Right atrium auricular region (tissue), 2 donors: ENCODE results near the gene MAP1LC3B. TPM values are rescaled to one million over a fixed set of nuclear protein-coding genes. Genes with fewer than 3 reads are reported as not detected.

ENCODE experiments used
- DNase-seq: peaks from one replicate; pipeline ENCODE4 v3.0.0-alpha.2; 2019; ENCODE audit warnings: low spot score
- H3K27ac ChIP-seq, 2 donors: fragments of 200-600 bp; sonication (generic); 1 replicate in 1 of 2; 2 replicates in 1 of 2; pipeline ENCODE4 v1.5.1; 2016 to 2019
- H3K27me3 ChIP-seq, 2 donors: fragments of 200-600 bp; sonication (generic); one replicate each; pipeline versions ENCODE4 v1.5.1 to v1.6.0; 2017 to 2019
- H3K36me3 ChIP-seq: fragments of 200-600 bp; sonication (generic); one replicate; pipeline ENCODE4 v1.5.1; 2016
- H3K4me1 ChIP-seq, 2 donors: fragments of 200-600 bp; sonication (generic); one replicate each; pipeline versions ENCODE4 v1.5.1 to v1.6.0; 2017 to 2019
- H3K4me3 ChIP-seq, 2 donors: fragments of 200-600 bp; sonication (generic); 1 replicate in 1 of 2; 2 replicates in 1 of 2; pipeline ENCODE4 v1.5.1; 2017 to 2019; ENCODE audit warnings: mild to moderate bottlenecking in 1 of 2, moderate library complexity in 1 of 2
- H3K9me3 ChIP-seq, 2 donors: fragments of 200-600 bp; sonication (generic); one replicate each; pipeline ENCODE4 v1.5.1; 2019
- total RNA-seq, 2 donors: library from RNA; depleted of rRNA; stranded (reverse); fragments of >200 nt; gene quantifications; one replicate each; pipeline ENCODE4 v1.1.0, GENCODE V29; 2016
- TF ChIP-seq, protein P1 (sequence below), 2 donors: fragments of 200-600 bp; sonication (generic); IDR thresholded peaks; one replicate each; pipeline ENCODE4 v1.5.1; 2019; ENCODE audit warnings: antibody characterized with exemption in 2 of 2

Gene MAP1LC3B
- total RNA-seq, 2 donors from 2014 or later: 57.5 to 83.0 TPM

DNA sequence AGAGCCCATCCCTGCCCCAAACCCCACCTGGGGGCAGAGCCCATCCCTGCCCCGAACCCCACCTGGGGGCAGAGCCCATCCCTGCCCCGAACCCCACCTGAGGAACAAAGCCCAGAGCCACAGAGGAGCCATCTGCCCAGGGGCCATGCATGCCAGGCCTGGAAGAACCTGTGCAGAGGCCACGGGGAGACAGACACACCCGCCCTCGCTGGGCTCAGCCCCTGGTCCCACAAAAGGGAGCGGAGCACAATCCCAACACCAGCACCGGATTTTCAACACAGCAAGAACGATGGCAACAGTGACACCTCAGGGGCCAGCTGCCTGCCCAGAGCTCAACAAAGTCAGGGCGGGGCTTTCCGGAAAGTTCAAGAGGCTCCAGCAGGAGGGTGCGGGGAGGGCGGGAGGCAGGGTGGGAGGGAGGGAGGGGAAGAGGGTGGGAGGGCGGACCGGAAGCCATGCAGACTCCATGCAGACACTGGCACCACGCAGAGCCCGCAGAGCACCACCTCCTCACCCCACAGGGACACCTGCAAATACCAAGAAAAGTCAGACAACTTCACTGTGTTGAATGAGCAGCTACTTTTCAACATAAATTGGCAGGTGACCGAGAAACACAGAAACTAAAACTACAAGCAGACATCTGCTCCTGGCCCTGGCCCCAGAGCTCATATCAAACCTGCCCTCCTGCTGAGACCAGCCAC lies 47.1 kb upstream of the MAP1LC3B start:
- H3K4me3 ChIP-seq: no peak overlapping the region
- H3K36me3 ChIP-seq: peaks cover 58% of the 10 kb centered on the region
- no peaks in the 10 kb centered on the region for H3K27me3 ChIP-seq
- TF ChIP-seq, protein P1, sequence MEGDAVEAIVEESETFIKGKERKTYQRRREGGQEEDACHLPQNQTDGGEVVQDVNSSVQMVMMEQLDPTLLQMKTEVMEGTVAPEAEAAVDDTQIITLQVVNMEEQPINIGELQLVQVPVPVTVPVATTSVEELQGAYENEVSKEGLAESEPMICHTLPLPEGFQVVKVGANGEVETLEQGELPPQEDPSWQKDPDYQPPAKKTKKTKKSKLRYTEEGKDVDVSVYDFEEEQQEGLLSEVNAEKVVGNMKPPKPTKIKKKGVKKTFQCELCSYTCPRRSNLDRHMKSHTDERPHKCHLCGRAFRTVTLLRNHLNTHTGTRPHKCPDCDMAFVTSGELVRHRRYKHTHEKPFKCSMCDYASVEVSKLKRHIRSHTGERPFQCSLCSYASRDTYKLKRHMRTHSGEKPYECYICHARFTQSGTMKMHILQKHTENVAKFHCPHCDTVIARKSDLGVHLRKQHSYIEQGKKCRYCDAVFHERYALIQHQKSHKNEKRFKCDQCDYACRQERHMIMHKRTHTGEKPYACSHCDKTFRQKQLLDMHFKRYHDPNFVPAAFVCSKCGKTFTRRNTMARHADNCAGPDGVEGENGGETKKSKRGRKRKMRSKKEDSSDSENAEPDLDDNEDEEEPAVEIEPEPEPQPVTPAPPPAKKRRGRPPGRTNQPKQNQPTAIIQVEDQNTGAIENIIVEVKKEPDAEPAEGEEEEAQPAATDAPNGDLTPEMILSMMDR (IDR thresholded peaks at IDR 0.05): no peak
- peak; percentile 63 for DNase-seq
- peak overlapping the region; percentile 71 to 78 for H3K27ac ChIP-seq
- H3K9me3 ChIP-seq: no peaks in the 10 kb centered on the region
- H3K4me1 ChIP-seq: peaks cover 0 to 23% of the 10 kb centered on the region in 2 donors

DNA sequence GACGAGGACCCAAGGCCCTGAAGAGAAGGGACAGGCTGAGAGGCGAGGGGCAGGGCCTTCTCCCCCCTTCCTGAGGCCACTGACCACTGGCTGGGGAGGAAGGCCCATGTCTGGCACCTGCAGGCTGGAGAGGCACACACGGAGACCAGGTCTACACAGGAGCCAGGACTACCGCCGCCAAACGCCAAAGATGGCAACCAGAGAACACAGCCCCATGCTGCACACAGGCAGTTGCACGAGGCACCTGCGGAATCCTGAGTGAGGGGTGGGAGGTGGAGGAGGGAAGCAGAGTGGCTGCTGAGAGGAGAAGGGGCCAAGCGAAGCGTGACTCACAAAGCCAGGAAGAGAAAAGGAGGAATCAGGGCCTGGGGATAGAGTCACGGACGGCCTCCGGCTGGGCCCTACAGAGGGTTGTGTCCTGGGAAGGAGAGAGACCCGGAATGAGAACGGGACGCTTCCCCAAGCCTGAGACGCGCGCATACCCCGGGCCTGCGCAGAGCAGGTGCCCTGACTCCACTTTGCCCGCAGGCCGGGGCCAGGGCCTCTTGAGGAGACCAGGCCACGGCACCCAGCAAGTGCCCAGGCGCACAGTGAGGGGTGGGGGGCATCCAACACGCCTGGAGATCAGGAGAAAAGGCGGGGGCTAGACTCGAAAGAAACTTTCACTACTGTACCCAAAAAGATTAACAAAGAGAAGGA lies 46.3 kb upstream of the MAP1LC3B start:
- H3K4me1 ChIP-seq: peaks cover 0 to 31% of the 10 kb centered on the region in 2 donors
- peaks cover 52% of the 10 kb centered on the region for H3K36me3 ChIP-seq
- no peaks in the 10 kb centered on the region for H3K9me3 ChIP-seq
- no peaks in the 10 kb centered on the region for H3K27me3 ChIP-seq
- no peak for DNase-seq
- H3K4me3 ChIP-seq: no peak overlapping the region
- H3K27ac ChIP-seq: peak overlapping the region; percentile 68 to 78
- TF ChIP-seq, protein P1 (IDR thresholded peaks at IDR 0.05): no peak

DNA sequence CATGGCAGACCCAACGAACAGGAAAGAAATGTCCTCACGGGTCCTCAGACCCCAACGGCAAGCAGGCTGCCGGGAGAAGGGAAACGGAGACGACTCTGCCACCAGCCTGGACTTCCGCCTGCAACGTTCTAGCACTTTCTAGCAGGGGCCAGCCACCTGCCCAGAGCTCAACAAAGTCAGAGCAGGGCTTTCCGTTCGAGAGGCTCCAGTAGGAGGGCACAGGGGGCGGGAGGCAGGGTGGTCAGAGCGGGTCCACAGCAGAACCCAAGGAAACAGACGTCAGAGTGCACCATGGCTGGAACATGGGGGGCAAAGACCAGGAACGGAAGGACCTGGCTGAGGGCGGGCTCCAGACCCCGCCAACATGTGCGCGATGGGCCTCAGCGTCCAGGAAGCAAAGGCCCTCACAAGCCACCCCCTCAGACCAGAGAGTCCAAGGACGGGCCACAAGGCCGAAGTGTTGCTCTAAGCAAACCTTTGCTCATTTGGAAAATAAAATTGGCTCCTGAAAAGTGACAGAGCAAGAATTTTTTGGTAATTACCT lies 45.5 kb upstream of the MAP1LC3B start:
- DNase-seq: no peak
- peak overlapping the region in 1 of 2 donors; percentile 68 for H3K27ac ChIP-seq

DNA sequence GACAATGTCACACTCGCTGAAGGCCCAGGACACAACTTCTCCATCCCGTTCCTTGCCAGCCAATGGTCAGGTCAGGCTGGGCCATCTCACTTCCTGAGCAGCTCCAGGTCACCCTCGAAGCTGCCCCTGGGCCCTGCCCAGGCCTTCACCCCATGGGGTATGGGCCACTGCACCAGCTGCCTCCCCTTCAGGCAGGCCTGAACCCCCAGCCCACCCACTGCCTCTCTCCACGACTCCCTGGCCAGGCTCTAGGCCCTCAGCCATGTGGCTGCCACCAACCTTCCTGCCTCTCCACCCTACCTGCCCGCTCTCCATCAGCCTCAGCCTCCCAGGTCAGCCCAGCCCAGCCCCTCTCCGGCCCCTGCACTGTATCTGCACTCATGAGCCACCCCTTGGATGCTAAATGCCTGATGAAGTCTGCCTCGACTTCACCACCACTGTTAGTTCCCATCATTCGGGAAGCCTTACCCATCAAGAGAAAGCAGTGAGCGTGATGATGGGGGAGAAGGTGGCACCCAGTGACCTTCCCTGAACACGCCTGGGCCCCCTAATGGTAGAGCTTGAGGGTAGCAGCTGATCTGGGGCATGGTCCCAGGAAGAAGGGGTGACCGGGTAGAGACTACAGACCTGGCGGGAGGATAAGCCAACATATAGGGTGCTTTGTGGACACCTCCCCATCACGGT lies 44.1 kb upstream of the MAP1LC3B start:
- TF ChIP-seq, protein P1 (IDR thresholded peaks at IDR 0.05): no peak
- peaks cover 31% of the 10 kb centered on the region for H3K36me3 ChIP-seq
- H3K9me3 ChIP-seq: no peaks in the 10 kb centered on the region
- no peaks in the 10 kb centered on the region for H3K27me3 ChIP-seq
- no peak overlapping the region for H3K27ac ChIP-seq
- H3K4me3 ChIP-seq: no peak overlapping the region
- no peak for DNase-seq
- H3K4me1 ChIP-seq: peaks cover 0 to 41% of the 10 kb centered on the region in 2 donors

More for the DNA sequence above, 45.5 kb upstream of the MAP1LC3B start:
- no peaks in the 10 kb centered on the region for H3K9me3 ChIP-seq
- H3K27me3 ChIP-seq: no peaks in the 10 kb centered on the region
- H3K4me3 ChIP-seq: no peak overlapping the region
- TF ChIP-seq, protein P1 (IDR thresholded peaks at IDR 0.05): no peak
- peaks cover 0 to 37% of the 10 kb centered on the region in 2 donors for H3K4me1 ChIP-seq
- peaks cover 45% of the 10 kb centered on the region for H3K36me3 ChIP-seq

DNA sequence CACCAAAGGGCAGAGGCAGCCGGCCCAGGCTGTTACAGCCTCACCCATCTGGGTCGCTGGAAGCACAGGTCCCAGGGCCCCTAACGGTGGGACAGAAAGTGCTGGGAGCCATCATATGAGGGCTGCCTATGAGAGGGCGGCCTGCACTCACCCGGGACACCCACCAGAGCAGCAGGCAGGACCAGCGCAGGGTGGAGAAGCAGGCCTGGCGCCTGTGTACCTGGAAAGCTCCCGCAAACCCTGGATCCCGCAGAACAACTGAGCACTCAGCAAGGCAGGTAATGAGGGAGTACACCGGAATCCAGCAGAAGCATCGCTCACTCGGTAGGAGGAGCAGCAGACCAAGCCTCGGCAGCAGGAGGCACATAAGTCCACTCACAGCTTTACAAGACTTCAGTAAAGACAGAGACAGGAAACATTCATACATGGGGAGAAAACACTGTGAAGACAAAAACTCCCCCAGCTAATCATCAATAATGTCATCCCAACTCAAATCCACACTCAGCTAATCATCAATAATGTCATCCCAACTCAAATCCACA lies 43.4 kb upstream of the MAP1LC3B start:
- Histone ChIP-seq H3K4me3 (no peak overlapping the region), H3K9me3 (no peaks in the 10 kb centered on the region), H3K4me1 (peaks cover 0 to 40% of the 10 kb centered on the region in 2 donors), H3K27me3 (no peaks in the 10 kb centered on the region), H3K36me3 (peaks cover 25% of the 10 kb centered on the region), H3K27ac (no peak overlapping the region)
- TF ChIP-seq, protein P1 (IDR thresholded peaks at IDR 0.05): no peak
- no peak for DNase-seq
